Neural progenitor cell (in vitro differentiated cells): ENCODE results near the gene MAEL. TPM values are rescaled to one million over a fixed set of nuclear protein-coding genes. Genes with fewer than 3 reads are reported as not detected.

ENCODE experiments used
- DNase-seq: peaks from one replicate; pipeline ENCODE4 v3.0.0-alpha.2; 2016; ENCODE audit warnings: low spot score
- H2AFZ ChIP-seq: fragments of 200-600 bp; sonication (generic); replicated peaks from 2 replicates; pipeline ENCODE4 v1.6.1; 2016; ENCODE audit warnings: antibody characterized with exemption
- H3F3A ChIP-seq: fragments of 200-600 bp; sonication (generic); 2 replicates; pipeline ENCODE4 v1.6.1; 2016; ENCODE audit warnings: antibody characterized with exemption, low read depth
- H3K27ac ChIP-seq: fragments of 200-600 bp; sonication (generic); 2 replicates; pipeline ENCODE4 v1.5.1; 2016; ENCODE audit warnings: mild to moderate bottlenecking
- H3K27me3 ChIP-seq: fragments of 200-600 bp; sonication (generic); 2 replicates; pipeline ENCODE4 v1.6.1; 2016; ENCODE audit warnings: mild to moderate bottlenecking, moderate library complexity
- H3K36me3 ChIP-seq: fragments of 200-600 bp; sonication (generic); 2 replicates; pipeline ENCODE4 v1.5.1; 2016
- H3K4me1 ChIP-seq: fragments of 200-600 bp; sonication (generic); 2 replicates; pipeline ENCODE4 v1.6.1; 2016; ENCODE audit warnings: mixed run types
- H3K4me2 ChIP-seq: fragments of 200-600 bp; sonication (generic); 2 replicates; pipeline ENCODE4 v1.6.1; 2016
- H3K4me3 ChIP-seq: fragments of 200-600 bp; sonication (generic); 2 replicates; pipeline ENCODE4 v1.5.1; 2016
- H3K79me2 ChIP-seq: fragments of 200-600 bp; sonication (generic); 2 replicates; pipeline ENCODE4 v1.6.1; 2016; ENCODE audit warnings: low read depth
- H3K9ac ChIP-seq: fragments of 200-600 bp; sonication (generic); 2 replicates; pipeline ENCODE4 v1.6.1; 2016
- H3K9me3 ChIP-seq: fragments of 200-600 bp; sonication (generic); 2 replicates; pipeline ENCODE4 v1.5.1; 2016; ENCODE audit warnings: low read depth
- H4K20me1 ChIP-seq: fragments of 200-600 bp; sonication (generic); 2 replicates; pipeline ENCODE4 v1.6.1; 2016; ENCODE audit warnings: low read depth
- H3K27ac Mint-ChIP-seq: 3 replicates; pipeline ENCODE4 v1.8.0; 2021; ENCODE audit warnings: mixed read lengths
- H3K27me3 Mint-ChIP-seq: 2 replicates; pipeline ENCODE4 v1.8.0; 2022; ENCODE audit warnings: low read depth, mild to moderate bottlenecking, inconsistent platforms, moderate library complexity, mixed read lengths; ENCODE audit not compliant: insufficient read depth
- H3K36me3 Mint-ChIP-seq: 3 replicates; pipeline ENCODE4 v1.8.0; 2021; ENCODE audit warnings: mixed read lengths
- H3K4me1 Mint-ChIP-seq: 3 replicates; pipeline ENCODE4 v1.8.0; 2021; ENCODE audit warnings: mixed read lengths
- H3K4me3 Mint-ChIP-seq: 3 replicates; pipeline ENCODE4 v1.8.0; 2021; ENCODE audit warnings: mild to moderate bottlenecking, moderate library complexity, mixed read lengths
- H3K9me3 Mint-ChIP-seq: 3 replicates; pipeline ENCODE4 v1.8.0; 2020; ENCODE audit warnings: mixed read lengths
- EZH2 ChIP-seq: fragments of 200-600 bp; sonication (generic); IDR thresholded peaks from 2 replicates; pipeline ENCODE4 v1.6.1; 2017; ENCODE audit warnings: antibody characterized with exemption, mild to moderate bottlenecking, moderate library complexity
- EZH2phosphoT487 ChIP-seq: fragments of 200-600 bp; sonication (generic); IDR thresholded peaks from 2 replicates; pipeline ENCODE4 v1.6.1; 2017; ENCODE audit warnings: antibody characterized with exemption
- total RNA-seq: library from RNA; depleted of rRNA; stranded (reverse); fragments of >200 nt; gene quantifications from 2 replicates; pipeline ENCODE4 v1.2.3, GENCODE V29; 2015; ENCODE audit warnings: low replicate concordance
- TF ChIP-seq, protein P1 (sequence below): fragments of 200-600 bp; sonication (generic); IDR thresholded peaks from 2 replicates; pipeline ENCODE4 v1.5.1; 2017; ENCODE audit warnings: antibody characterized with exemption, mild to moderate bottlenecking

Gene MAEL
- total RNA-seq, 1 donor from 2014 or later: not detected

DNA sequence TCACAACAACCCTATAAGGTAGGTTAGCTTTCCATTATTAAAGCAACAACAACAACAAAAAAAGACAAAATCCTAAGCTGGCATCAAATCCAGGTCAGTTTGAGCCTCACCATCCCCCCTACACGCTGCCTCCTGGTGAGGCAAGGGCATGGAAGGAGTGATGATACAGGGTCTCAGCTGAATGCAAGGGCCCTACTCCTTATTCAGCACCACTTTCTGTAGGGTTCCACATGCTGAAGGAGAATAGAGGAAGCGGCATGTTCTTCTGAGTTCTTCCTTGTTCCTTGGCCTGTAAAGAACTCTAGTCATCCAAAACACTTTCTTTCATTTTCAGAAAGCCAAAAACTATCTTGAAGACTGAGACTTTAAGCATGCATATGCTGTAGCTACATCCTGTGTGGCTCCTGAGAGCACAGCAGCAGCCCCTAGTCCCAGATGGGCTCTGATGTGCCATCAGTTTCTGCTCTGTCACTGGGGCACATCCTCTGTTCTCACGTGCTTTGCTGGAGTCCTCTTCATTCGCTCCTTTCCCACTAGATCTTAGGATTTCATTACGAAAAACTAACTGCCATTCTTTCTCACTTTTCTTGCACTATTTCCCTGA, 19.9 kb upstream of the MAEL start:
- H3K79me2 ChIP-seq: no peaks in the 10 kb centered on the region
- Mint-ChIP-seq H3K36me3 (peaks cover 28% of the 10 kb centered on the region), H3K4me3 (no peak overlapping the region), H3K9me3 (peaks cover 12% of the 10 kb centered on the region), H3K27ac (peak overlapping the region; percentile 16), H3K4me1 (peaks cover 53% of the 10 kb centered on the region), H3K27me3 (no peaks in the 10 kb centered on the region)
- H2AFZ ChIP-seq: no peak overlapping the region
- no peak overlapping the region for H3K4me3 ChIP-seq
- peaks cover 30% of the 10 kb centered on the region for H3K4me1 ChIP-seq
- no peaks in the 10 kb centered on the region for H4K20me1 ChIP-seq
- H3K36me3 ChIP-seq: no peaks in the 10 kb centered on the region
- H3K4me2 ChIP-seq: no peak overlapping the region
- H3K27ac ChIP-seq: no peak overlapping the region
- TF ChIP-seq EZH2: no peak
- peaks cover 3% of the 10 kb centered on the region for H3F3A ChIP-seq
- H3K27me3 ChIP-seq: peaks cover 13% of the 10 kb centered on the region
- no peak for DNase-seq
- H3K9ac ChIP-seq: no peak overlapping the region
- no peaks in the 10 kb centered on the region for H3K9me3 ChIP-seq

DNA sequence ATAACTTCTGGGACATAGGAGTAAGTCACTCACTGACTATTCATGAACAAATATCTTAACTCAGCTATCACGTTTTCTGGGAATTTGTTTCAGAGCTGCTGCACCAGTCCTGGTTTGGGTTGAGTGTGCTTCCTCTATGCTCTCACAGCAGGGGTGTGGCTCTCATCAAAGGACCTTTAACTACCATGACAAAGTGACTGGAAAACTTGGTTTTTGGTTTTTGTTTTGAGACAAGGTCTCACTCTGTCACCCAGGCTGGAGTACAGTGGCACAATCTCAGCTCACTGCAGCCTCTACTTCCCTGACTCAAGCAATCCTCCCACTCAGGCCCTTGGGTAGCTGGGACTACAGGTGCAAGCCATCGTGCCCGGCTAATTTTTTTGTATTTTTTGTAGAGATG, 17.8 kb upstream of the MAEL start:
- peak; percentile 38 for DNase-seq
- no peak overlapping the region for H3K27ac Mint-ChIP-seq
- Histone ChIP-seq H3K4me1 (peaks cover 40% of the 10 kb centered on the region), H3K4me2 (peak overlapping the region; percentile 9), H3F3A (peaks cover 20% of the 10 kb centered on the region), H3K27me3 (peaks cover 27% of the 10 kb centered on the region), H3K4me3 (no peak overlapping the region), H4K20me1 (no peaks in the 10 kb centered on the region), H3K27ac (no peak overlapping the region), H3K9ac (no peak overlapping the region), H2AFZ (no peak overlapping the region), H3K9me3 (no peaks in the 10 kb centered on the region), H3K36me3 (no peaks in the 10 kb centered on the region), H3K79me2 (no peaks in the 10 kb centered on the region)
- H3K9me3 Mint-ChIP-seq: peaks cover 6% of the 10 kb centered on the region
- TF ChIP-seq EZH2phosphoT487 (no peak), EZH2 (no peak)
- TF ChIP-seq, protein P1, sequence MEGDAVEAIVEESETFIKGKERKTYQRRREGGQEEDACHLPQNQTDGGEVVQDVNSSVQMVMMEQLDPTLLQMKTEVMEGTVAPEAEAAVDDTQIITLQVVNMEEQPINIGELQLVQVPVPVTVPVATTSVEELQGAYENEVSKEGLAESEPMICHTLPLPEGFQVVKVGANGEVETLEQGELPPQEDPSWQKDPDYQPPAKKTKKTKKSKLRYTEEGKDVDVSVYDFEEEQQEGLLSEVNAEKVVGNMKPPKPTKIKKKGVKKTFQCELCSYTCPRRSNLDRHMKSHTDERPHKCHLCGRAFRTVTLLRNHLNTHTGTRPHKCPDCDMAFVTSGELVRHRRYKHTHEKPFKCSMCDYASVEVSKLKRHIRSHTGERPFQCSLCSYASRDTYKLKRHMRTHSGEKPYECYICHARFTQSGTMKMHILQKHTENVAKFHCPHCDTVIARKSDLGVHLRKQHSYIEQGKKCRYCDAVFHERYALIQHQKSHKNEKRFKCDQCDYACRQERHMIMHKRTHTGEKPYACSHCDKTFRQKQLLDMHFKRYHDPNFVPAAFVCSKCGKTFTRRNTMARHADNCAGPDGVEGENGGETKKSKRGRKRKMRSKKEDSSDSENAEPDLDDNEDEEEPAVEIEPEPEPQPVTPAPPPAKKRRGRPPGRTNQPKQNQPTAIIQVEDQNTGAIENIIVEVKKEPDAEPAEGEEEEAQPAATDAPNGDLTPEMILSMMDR: no peak
- H3K27me3 Mint-ChIP-seq: no peaks in the 10 kb centered on the region
- H3K4me1 Mint-ChIP-seq: peaks cover 65% of the 10 kb centered on the region
- H3K4me3 Mint-ChIP-seq: peak overlapping the region; percentile 17
- peaks cover 21% of the 10 kb centered on the region for H3K36me3 Mint-ChIP-seq

DNA sequence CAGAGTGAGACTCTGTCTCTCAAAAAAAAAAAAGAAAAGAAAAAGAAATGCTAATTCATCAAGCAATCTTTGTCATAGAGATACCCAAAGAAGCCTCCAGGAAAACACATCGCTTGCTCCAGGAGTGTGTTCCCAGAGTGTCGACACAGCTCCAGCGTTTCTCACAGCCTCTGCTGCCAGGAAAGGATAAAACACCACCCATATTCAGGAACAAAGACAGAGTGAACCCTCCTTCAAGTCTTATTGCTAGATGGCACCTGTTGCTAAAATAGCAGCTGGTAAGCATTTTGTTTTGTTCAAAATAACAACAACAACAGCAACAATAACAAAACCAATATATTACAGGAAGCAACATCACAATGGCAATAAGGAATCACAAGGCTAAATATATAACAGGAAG, 16.9 kb upstream of the MAEL start:
- Histone ChIP-seq H3K79me2 (no peaks in the 10 kb centered on the region), H3F3A (peaks cover 24% of the 10 kb centered on the region), H3K9ac (no peak overlapping the region), H3K4me1 (peaks cover 41% of the 10 kb centered on the region), H3K9me3 (no peaks in the 10 kb centered on the region), H2AFZ (peak overlapping the region; percentile 61), H3K4me2 (peak overlapping the region; percentile 91), H3K27me3 (peaks cover 37% of the 10 kb centered on the region), H3K4me3 (peak overlapping the region; percentile 4), H3K36me3 (no peaks in the 10 kb centered on the region), H3K27ac (no peak overlapping the region), H4K20me1 (no peaks in the 10 kb centered on the region)
- Mint-ChIP-seq H3K4me1 (peaks cover 69% of the 10 kb centered on the region), H3K9me3 (peaks cover 3% of the 10 kb centered on the region), H3K27me3 (peaks cover 3% of the 10 kb centered on the region), H3K36me3 (peaks cover 19% of the 10 kb centered on the region), H3K4me3 (peak overlapping the region; percentile 99), H3K27ac (peak overlapping the region; percentile 85)
- no peak for TF ChIP-seq EZH2phosphoT487
- TF ChIP-seq EZH2: no peak
- TF ChIP-seq, protein P1: no peak
- DNase-seq: no peak

DNA sequence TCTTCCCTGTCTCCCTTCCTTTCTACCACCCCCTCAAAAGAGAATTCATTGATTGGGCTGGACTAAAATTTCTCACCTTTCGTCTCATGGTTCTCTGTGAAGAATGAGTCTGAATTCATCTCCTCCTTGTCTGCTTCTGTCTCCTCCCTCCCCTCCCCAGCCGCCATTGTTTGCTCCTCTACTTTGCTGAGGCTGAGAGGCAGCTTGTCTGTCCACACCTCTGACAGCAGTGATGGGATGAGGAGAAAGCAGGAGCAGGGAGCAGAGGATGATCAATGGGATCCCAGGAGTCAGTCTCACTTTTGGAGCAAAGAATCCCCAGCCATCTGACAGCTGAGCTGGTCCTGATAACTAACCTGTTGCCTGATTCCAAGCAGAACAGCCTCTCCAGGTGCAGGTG, 16.3 kb upstream of the MAEL start:
- Histone ChIP-seq H2AFZ (peak overlapping the region; percentile 61), H3K27me3 (peaks cover 43% of the 10 kb centered on the region), H3K27ac (no peak overlapping the region), H3K79me2 (no peaks in the 10 kb centered on the region), H3K36me3 (no peaks in the 10 kb centered on the region), H3K9ac (no peak overlapping the region), H3K9me3 (no peaks in the 10 kb centered on the region), H3K4me2 (peak overlapping the region; percentile 91), H3K4me1 (peaks cover 41% of the 10 kb centered on the region), H4K20me1 (no peaks in the 10 kb centered on the region), H3F3A (peaks cover 24% of the 10 kb centered on the region), H3K4me3 (peak overlapping the region; percentile 4)
- H3K27me3 Mint-ChIP-seq: peaks cover 3% of the 10 kb centered on the region
- H3K9me3 Mint-ChIP-seq: peaks cover 3% of the 10 kb centered on the region
- H3K4me3 Mint-ChIP-seq: peak overlapping the region; percentile 99
- peaks cover 17% of the 10 kb centered on the region for H3K36me3 Mint-ChIP-seq
- peak overlapping the region; percentile 85 for H3K27ac Mint-ChIP-seq
- TF ChIP-seq EZH2 (no peak), EZH2phosphoT487 (no peak)
- TF ChIP-seq, protein P1: no peak
- H3K4me1 Mint-ChIP-seq: peaks cover 68% of the 10 kb centered on the region
- peak; percentile 40 for DNase-seq
